ENCODE data around the gene SGCA.

GRCh38 chr17:50172936-50173334 lies 7.1 kb downstream of the SGCA start:
- TF ChIP-seq POLR2AphosphoS5 (IDR thresholded peaks at IDR 0.05; ENCODE audit: borderline replicate concordance, low read depth, low read length) (no peak), EZH2 (IDR thresholded peaks at IDR 0.05) (no peak), FOXP2 (optimal IDR thresholded peaks at IDR 0.05; ENCODE audit: control extremely low read depth, extremely low read length, insufficient read depth) (no peak)
